ENCODE results near the gene ERI2. TPM values are rescaled to one million over a fixed set of nuclear protein-coding genes. Genes with fewer than 3 reads are reported as not detected.

Gene ERI2
- total RNA-seq, 1 donor from 2014 or later = 7.1 TPM

GRCh38 chr16:20833086-20833485 is 26.8 kb upstream of the ERI2 start:
- Mint-ChIP-seq H3K27ac (ENCODE audit: unreplicated experiment) (no peak overlapping the region), H3K36me3 (ENCODE audit: low read depth, unreplicated experiment) (peaks cover 16% of the 10 kb centered on the region), H3K4me3 (ENCODE audit: unreplicated experiment) (no peak overlapping the region), H3K9me3 (ENCODE audit: unreplicated experiment) (no peaks in the 10 kb centered on the region), H3K4me1 (ENCODE audit: unreplicated experiment) (no peaks in the 10 kb centered on the region), H3K27me3 (ENCODE audit: unreplicated experiment) (no peaks in the 10 kb centered on the region)
- TF ChIP-seq, protein P1, sequence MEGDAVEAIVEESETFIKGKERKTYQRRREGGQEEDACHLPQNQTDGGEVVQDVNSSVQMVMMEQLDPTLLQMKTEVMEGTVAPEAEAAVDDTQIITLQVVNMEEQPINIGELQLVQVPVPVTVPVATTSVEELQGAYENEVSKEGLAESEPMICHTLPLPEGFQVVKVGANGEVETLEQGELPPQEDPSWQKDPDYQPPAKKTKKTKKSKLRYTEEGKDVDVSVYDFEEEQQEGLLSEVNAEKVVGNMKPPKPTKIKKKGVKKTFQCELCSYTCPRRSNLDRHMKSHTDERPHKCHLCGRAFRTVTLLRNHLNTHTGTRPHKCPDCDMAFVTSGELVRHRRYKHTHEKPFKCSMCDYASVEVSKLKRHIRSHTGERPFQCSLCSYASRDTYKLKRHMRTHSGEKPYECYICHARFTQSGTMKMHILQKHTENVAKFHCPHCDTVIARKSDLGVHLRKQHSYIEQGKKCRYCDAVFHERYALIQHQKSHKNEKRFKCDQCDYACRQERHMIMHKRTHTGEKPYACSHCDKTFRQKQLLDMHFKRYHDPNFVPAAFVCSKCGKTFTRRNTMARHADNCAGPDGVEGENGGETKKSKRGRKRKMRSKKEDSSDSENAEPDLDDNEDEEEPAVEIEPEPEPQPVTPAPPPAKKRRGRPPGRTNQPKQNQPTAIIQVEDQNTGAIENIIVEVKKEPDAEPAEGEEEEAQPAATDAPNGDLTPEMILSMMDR (IDR thresholded peaks at IDR 0.05; ENCODE audit: unreplicated experiment) = no peak
- DNase-seq (ENCODE audit: low spot score) = no peak

DNA sequence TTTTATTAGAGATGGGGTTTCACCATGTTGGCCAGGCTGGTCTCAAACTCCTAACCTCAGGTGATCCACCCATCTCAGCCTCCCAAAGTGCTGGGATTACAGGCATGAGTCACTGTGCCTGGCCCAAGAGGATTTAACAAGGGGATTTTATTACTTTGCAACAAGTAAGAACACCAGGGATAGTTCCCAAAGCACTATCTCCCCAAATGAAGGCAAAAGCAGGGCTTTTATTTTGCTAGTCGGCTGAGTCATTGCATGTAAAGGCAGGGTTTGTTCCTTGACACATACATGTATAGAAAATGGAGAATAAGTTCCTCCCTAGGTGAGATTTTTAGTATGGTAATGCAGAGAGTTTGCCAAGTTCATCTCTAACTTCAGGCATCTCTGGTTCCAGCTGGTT is 24.1 kb upstream of the ERI2 start:
- no peaks in the 10 kb centered on the region for H3K36me3 Mint-ChIP-seq (ENCODE audit: low read depth, unreplicated experiment)
- H3K4me3 Mint-ChIP-seq (ENCODE audit: unreplicated experiment) = no peak overlapping the region
- H3K27me3 Mint-ChIP-seq (ENCODE audit: unreplicated experiment) = no peaks in the 10 kb centered on the region
- DNase-seq (ENCODE audit: low spot score) = no peak
- TF ChIP-seq, protein P1 (IDR thresholded peaks at IDR 0.05; ENCODE audit: unreplicated experiment) = no peak
- H3K4me1 Mint-ChIP-seq (ENCODE audit: unreplicated experiment) = no peaks in the 10 kb centered on the region
- no peaks in the 10 kb centered on the region for H3K9me3 Mint-ChIP-seq (ENCODE audit: unreplicated experiment)
- no peak overlapping the region for H3K27ac Mint-ChIP-seq (ENCODE audit: unreplicated experiment)

- TF ChIP-seq, protein P1 (IDR thresholded peaks at IDR 0.05; ENCODE audit: unreplicated experiment) = no peak
- Mint-ChIP-seq H3K4me1 (ENCODE audit: unreplicated experiment) (no peaks in the 10 kb centered on the region), H3K36me3 (ENCODE audit: low read depth, unreplicated experiment) (no peaks in the 10 kb centered on the region), H3K27ac (ENCODE audit: unreplicated experiment) (no peak overlapping the region), H3K9me3 (ENCODE audit: unreplicated experiment) (no peaks in the 10 kb centered on the region), H3K4me3 (ENCODE audit: unreplicated experiment) (no peak overlapping the region), H3K27me3 (ENCODE audit: unreplicated experiment) (no peaks in the 10 kb centered on the region)
- no peak for DNase-seq (ENCODE audit: low spot score)
These were observed 23.3 kb upstream of the ERI2 start for GRCh38 chr16:20829536-20829935.

DNA sequence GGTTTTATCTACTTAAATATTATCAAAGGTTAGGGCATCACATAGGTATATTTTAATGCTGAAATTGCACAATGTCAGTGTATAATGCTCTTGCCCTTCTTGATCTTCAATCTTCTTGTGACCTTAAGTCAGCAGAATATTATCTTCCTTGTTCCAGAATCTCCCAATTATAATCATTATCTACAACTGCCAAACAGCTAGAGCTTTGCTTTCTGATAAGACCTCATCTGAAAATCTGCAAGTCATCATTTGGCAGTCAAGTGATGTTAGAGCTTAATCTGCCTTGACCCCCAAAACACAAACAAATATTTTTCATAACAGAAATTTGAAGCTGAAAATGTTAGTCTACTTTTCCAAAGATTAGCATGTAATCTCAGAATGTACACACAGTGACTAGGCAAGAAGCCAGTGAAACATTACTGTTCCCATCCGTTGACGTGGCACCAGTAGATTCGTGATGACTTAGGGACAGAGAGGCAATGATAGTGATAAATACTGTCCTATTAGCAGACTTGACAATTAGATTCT is 19.8 kb upstream of the ERI2 start:
- H3K9me3 Mint-ChIP-seq (ENCODE audit: unreplicated experiment) = no peaks in the 10 kb centered on the region
- TF ChIP-seq, protein P1 (IDR thresholded peaks at IDR 0.05; ENCODE audit: unreplicated experiment) = no peak
- H3K27ac Mint-ChIP-seq (ENCODE audit: unreplicated experiment) = no peak overlapping the region
- no peak overlapping the region for H3K4me3 Mint-ChIP-seq (ENCODE audit: unreplicated experiment)
- no peaks in the 10 kb centered on the region for H3K27me3 Mint-ChIP-seq (ENCODE audit: unreplicated experiment)
- H3K36me3 Mint-ChIP-seq (ENCODE audit: low read depth, unreplicated experiment) = no peaks in the 10 kb centered on the region
- DNase-seq (ENCODE audit: low spot score) = no peak
- H3K4me1 Mint-ChIP-seq (ENCODE audit: unreplicated experiment) = no peaks in the 10 kb centered on the region

DNA sequence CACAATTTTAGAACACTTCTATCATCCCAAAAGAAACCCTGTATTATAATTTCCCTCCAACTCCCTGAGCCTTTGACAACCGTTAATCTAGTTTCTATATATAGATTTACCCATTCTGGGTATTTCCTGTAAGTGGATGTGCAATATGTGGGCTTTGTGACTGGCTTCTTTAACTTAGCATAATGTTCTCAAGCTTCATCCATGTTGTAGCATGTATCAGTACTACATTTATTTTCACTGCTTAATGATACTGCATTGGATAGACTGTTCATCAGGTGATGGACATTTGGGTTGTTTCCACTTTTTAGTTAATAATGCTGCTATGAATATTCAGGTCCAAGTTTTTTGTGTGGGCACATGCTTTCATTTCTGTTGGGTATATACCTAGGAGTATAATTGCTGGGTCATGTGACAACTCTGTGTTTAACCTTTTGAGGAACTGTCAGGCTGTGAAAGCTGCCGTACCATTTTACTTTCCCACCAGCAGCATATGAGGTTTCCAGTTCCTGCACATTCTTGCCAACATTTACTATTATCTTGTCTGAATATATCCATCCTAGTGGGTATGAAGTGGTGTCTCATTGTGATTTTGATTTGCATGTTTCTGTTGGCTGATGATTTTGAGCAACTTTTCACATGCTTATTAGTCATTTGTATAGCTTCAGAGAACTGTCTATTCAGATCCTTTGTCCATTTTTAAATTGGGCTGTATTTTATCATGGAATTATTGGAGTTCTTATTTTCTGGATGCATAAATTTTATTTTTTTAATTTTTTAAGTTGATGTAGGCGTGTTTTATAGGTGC is 16.5 kb upstream of the ERI2 start:
- DNase-seq (ENCODE audit: low spot score) = no peak
- Mint-ChIP-seq H3K36me3 (ENCODE audit: low read depth, unreplicated experiment) (peaks cover 4% of the 10 kb centered on the region), H3K27me3 (ENCODE audit: unreplicated experiment) (no peaks in the 10 kb centered on the region), H3K9me3 (ENCODE audit: unreplicated experiment) (no peaks in the 10 kb centered on the region), H3K27ac (ENCODE audit: unreplicated experiment) (no peak overlapping the region), H3K4me1 (ENCODE audit: unreplicated experiment) (no peaks in the 10 kb centered on the region), H3K4me3 (ENCODE audit: unreplicated experiment) (no peak overlapping the region)
- TF ChIP-seq, protein P1 (IDR thresholded peaks at IDR 0.05; ENCODE audit: unreplicated experiment) = no peak
